Lower leg skin (tissue), 4 donors: ENCODE measurements around the gene SPHK2. TPM values are rescaled to one million over a fixed set of nuclear protein-coding genes. Genes with fewer than 3 reads are reported as not detected.

Experiments used
- DNase-seq, 2 donors: peaks; one replicate each; pipeline ENCODE4 v3.0.0-alpha.2; 2019; ENCODE audit warnings: low spot score in 2 of 2
- H3K4me3 ChIP-seq: fragments of 200-600 bp; sonication (generic); 2 replicates; pipeline ENCODE4 v1.5.1; 2017; ENCODE audit warnings: mild to moderate bottlenecking, low read depth; ENCODE audit not compliant: poor library complexity, severe bottlenecking
- CTCF ChIP-seq, 3 donors: fragments of 450-650 bp; IDR thresholded peaks; one replicate each; pipeline ENCODE4 v1.5.1; 2016; ENCODE audit warnings: antibody characterized with exemption in 3 of 3, mild to moderate bottlenecking in 3 of 3, moderate library complexity in 2 of 3
- POLR2A ChIP-seq, 2 donors: fragments of 450-650 bp; IDR thresholded peaks; one replicate each; pipeline ENCODE4 v1.6.1; 2016 to 2017; ENCODE audit warnings: antibody characterized with exemption in 2 of 2, mild to moderate bottlenecking in 1 of 2, moderate library complexity in 1 of 2
- whole genome bisulfite sequencing, 2 donors: methylation state at CpG; one replicate each; pipeline ENCODE4 v1.1.5; 2018; 5-methylcytosine and 5-hydroxymethylcytosine counted together
- intact Hi-C: fragments of 100-400 bp; cut with DNase I; formaldehyde crosslinking; loops from one replicate; pipeline ENCODE4 v1.15.0; 2023; ENCODE audit warnings: low total_unique reads
- total RNA-seq, 4 donors: library from RNA; depleted of rRNA; stranded (reverse); fragments of >200 nt; gene quantifications; one replicate each; pipeline ENCODE4 v1.1.0, GENCODE V29; 2016

The SPHK2 gene
- total RNA-seq, 4 donors from 2014 or later = 2.2 to 8.8 (median 6.1) TPM

GRCh38 chr19:48637449-48637947 is 18.2 kb downstream of the SPHK2 start:
- intact Hi-C loops = no loop called here
- peak overlapping the region; percentile 59 for H3K4me3 ChIP-seq
- WGBS, 2 donors = 1% methylated on average over 16 to 34 of the region's 38 CpGs
- TF ChIP-seq CTCF (IDR thresholded peaks at IDR 0.05) (no peak), POLR2A (IDR thresholded peaks at IDR 0.05) (no peak)
- DNase-seq = peak; percentile 99 to 100

- intact Hi-C loops = no loop called here
Observed at GRCh38 chr19:48637948-48638830, 18.9 kb downstream of the SPHK2 start.

GRCh38 chr19:48638831-48639381 is 19.6 kb downstream of the SPHK2 start:
- no peak overlapping the region for H3K4me3 ChIP-seq
- intact Hi-C loops = no loop called here
- WGBS, 2 donors = 68 to 75% methylated on average over 16 of the region's 16 CpGs
- TF ChIP-seq POLR2A (IDR thresholded peaks at IDR 0.05) (no peak), CTCF (IDR thresholded peaks at IDR 0.05) (no peak)
- no peak for DNase-seq

More at GRCh38 chr19:48637948-48638830, 18.9 kb downstream of the SPHK2 start:
- 5 to 9% methylated on average over 19 to 28 of the region's 29 CpGs for WGBS, 2 donors
- TF ChIP-seq POLR2A (IDR thresholded peaks at IDR 0.05) = no peak
- TF ChIP-seq CTCF (IDR thresholded peaks at IDR 0.05) = no peak
- peak overlapping the region; percentile 37 for H3K4me3 ChIP-seq
- DNase-seq = peak; percentile 90 to 95

GRCh38 chr19:48639483-48640375 is 20.4 kb downstream of the SPHK2 start:
- TF ChIP-seq CTCF (IDR thresholded peaks at IDR 0.05) = no peak
- intact Hi-C loops = loop anchor here (10.0 kb wide), 2 partner anchors 145 to 195 kb away; partner anchors contain the start of gene HSD17B14
- WGBS, 2 donors = 67 to 71% methylated on average over 33 of the region's 33 CpGs
- no peak for DNase-seq
- H3K4me3 ChIP-seq = no peak overlapping the region

GRCh38 chr19:48641850-48642249 is 22.5 kb downstream of the SPHK2 start:
- H3K4me3 ChIP-seq = no peak overlapping the region
- 95 to 97% methylated on average over 2 of the region's 2 CpGs for WGBS, 2 donors
- TF ChIP-seq CTCF (IDR thresholded peaks at IDR 0.05) = no peak
- no peak for TF ChIP-seq POLR2A (IDR thresholded peaks at IDR 0.05)
- no peak for DNase-seq
- intact Hi-C loops = loop anchor here (10.0 kb wide), 2 partner anchors 143 to 193 kb away; partner anchors contain the start of gene HSD17B14
